Measurements from ENCODE around the gene SH3BP4. TPM values are rescaled to one million over a fixed set of nuclear protein-coding genes. Genes with fewer than 3 reads are reported as not detected.

Gene SH3BP4
- total RNA-seq, 1 donor from 2014 or later = 36.7 TPM

GRCh38 chr2:234969306-234970098, 17.7 kb downstream of the SH3BP4 start:
- H3K27me3 ChIP-seq = no peaks in the 10 kb centered on the region
- DNase-seq (ENCODE audit: low spot score in 2 of 2) = no peak
- no peak overlapping the region for H3K4me3 ChIP-seq
- TF ChIP-seq CTCF (IDR thresholded peaks at IDR 0.05) = no peak
- no peaks in the 10 kb centered on the region for H3K9me3 ChIP-seq
- H3K36me3 ChIP-seq = no peaks in the 10 kb centered on the region
- H3K27ac ChIP-seq = no peak overlapping the region
- peaks cover 0 to under 1% of the 10 kb centered on the region in 2 donors for H3K4me1 ChIP-seq
- intact Hi-C loops (cut with DNase I) = no loop called here

GRCh38 chr2:234970099-234970440, 18.3 kb downstream of the SH3BP4 start:
- no peak overlapping the region for H3K4me3 ChIP-seq
- no peaks in the 10 kb centered on the region for H3K9me3 ChIP-seq
- no peak for TF ChIP-seq CTCF (IDR thresholded peaks at IDR 0.05)
- H3K27me3 ChIP-seq = no peaks in the 10 kb centered on the region
- DNase-seq (ENCODE audit: low spot score in 2 of 2) = no peak
- peaks cover under 1 to 5% of the 10 kb centered on the region in 2 donors for H3K4me1 ChIP-seq
- intact Hi-C loops (cut with DNase I) = no loop called here
- H3K27ac ChIP-seq = no peak overlapping the region
- H3K36me3 ChIP-seq = no peaks in the 10 kb centered on the region

GRCh38 chr2:234970477-234970882, 18.7 kb downstream of the SH3BP4 start:
- H3K4me1 ChIP-seq = peaks cover 3 to 9% of the 10 kb centered on the region in 2 donors
- H3K27ac ChIP-seq = no peak overlapping the region
- H3K4me3 ChIP-seq = no peak overlapping the region
- H3K27me3 ChIP-seq = no peaks in the 10 kb centered on the region
- H3K36me3 ChIP-seq = no peaks in the 10 kb centered on the region
- no peak for DNase-seq (ENCODE audit: low spot score in 2 of 2)
- intact Hi-C loops (cut with DNase I) = no loop called here
- no peak for TF ChIP-seq CTCF (IDR thresholded peaks at IDR 0.05)
- H3K9me3 ChIP-seq = no peaks in the 10 kb centered on the region

GRCh38 chr2:234971496-234971895, 19.7 kb downstream of the SH3BP4 start:
- intact Hi-C loops (cut with DNase I) = no loop called here
- Histone ChIP-seq H3K27ac (no peak overlapping the region), H3K9me3 (no peaks in the 10 kb centered on the region)

GRCh38 chr2:234973008-234973407, 21.2 kb downstream of the SH3BP4 start:
- no peaks in the 10 kb centered on the region for H3K27me3 ChIP-seq
- intact Hi-C loops (cut with DNase I) = no loop called here

More at GRCh38 chr2:234971496-234971895, 19.7 kb downstream of the SH3BP4 start:
- Histone ChIP-seq H3K4me1 (peaks cover 3 to 10% of the 10 kb centered on the region in 2 donors), H3K27me3 (no peaks in the 10 kb centered on the region), H3K36me3 (no peaks in the 10 kb centered on the region), H3K4me3 (no peak overlapping the region)
- no peak for DNase-seq (ENCODE audit: low spot score in 2 of 2)
- no peak for TF ChIP-seq CTCF (IDR thresholded peaks at IDR 0.05)

More at GRCh38 chr2:234973008-234973407, 21.2 kb downstream of the SH3BP4 start:
- Histone ChIP-seq H3K9me3 (no peaks in the 10 kb centered on the region), H3K36me3 (no peaks in the 10 kb centered on the region), H3K4me1 (peaks cover 3 to 12% of the 10 kb centered on the region in 2 donors), H3K27ac (no peak overlapping the region), H3K4me3 (no peak overlapping the region)
- TF ChIP-seq CTCF (IDR thresholded peaks at IDR 0.05) = no peak
- DNase-seq (ENCODE audit: low spot score in 2 of 2) = no peak
